CD4-positive, alpha-beta T cell treated with Interleukin-6 at 100 ng/mL for 8 hours (primary cell): Measurements from ENCODE around the gene DPH3.
"Not testable (repeated sequence)": the region's sequence is repeated elsewhere in the genome, so short reads cannot be mapped to it uniquely, and the experiment has no call there.

Experiments
- DNase-seq: peaks from one replicate; pipeline ENCODE4 v3.0.0-alpha.2; 2020; ENCODE audit warnings: mixed read lengths, low spot score

The DPH3 gene

GRCh38 chr3:16264708-16265454, at the start of gene DPH3, which contains the start of gene OXNAD1:
DPH3 (minus strand) TSS chr3:16264943; CDS start chr3:16264876, 67 bp downstream.
OXNAD1 (plus strand) TSS chr3:16265212; CDS start chr3:16270953, 5,741 bp downstream.
- DNase-seq, result peak; percentile 98

GRCh38 chr3:16313886-16314645, 49.3 kb upstream of the DPH3 start:
- no peak for DNase-seq

- peak; percentile 76 for DNase-seq
Measured at GRCh38 chr3:16311960-16312451, 47.3 kb upstream of the DPH3 start.

- not testable (repeated sequence) for DNase-seq
Measured at GRCh38 chr3:16310486-16310885, 45.7 kb upstream of the DPH3 start.

GRCh38 chr3:16309558-16309957, 44.8 kb upstream of the DPH3 start:
- DNase-seq, result peak; percentile 83

- DNase-seq, result no peak
Measured at GRCh38 chr3:16308727-16309126, 44.0 kb upstream of the DPH3 start.

- DNase-seq, result no peak
Measured at GRCh38 chr3:16307832-16308531, 43.2 kb upstream of the DPH3 start.

GRCh38 chr3:16305111-16305541, 40.4 kb upstream of the DPH3 start:
- DNase-seq, result peak; percentile 57

- DNase-seq, result no peak
Measured at GRCh38 chr3:16304061-16305010, 39.6 kb upstream of the DPH3 start.

- no peak for DNase-seq
Measured at GRCh38 chr3:16303037-16303575, 38.4 kb upstream of the DPH3 start.

GRCh38 chr3:16302082-16302631, 37.4 kb upstream of the DPH3 start:
- DNase-seq, result no peak

- DNase-seq, result peak; percentile 50
Measured at GRCh38 chr3:16301507-16301906, 36.8 kb upstream of the DPH3 start.

GRCh38 chr3:16300881-16301359, 36.2 kb upstream of the DPH3 start:
- peak; percentile 79 for DNase-seq

GRCh38 chr3:16300307-16300706, 35.6 kb upstream of the DPH3 start:
- DNase-seq, result peak; percentile 40

GRCh38 chr3:16299746-16300145, 35.0 kb upstream of the DPH3 start:
- no peak for DNase-seq

GRCh38 chr3:16298891-16299290, 34.1 kb upstream of the DPH3 start:
- no peak for DNase-seq

GRCh38 chr3:16297997-16298885, 33.5 kb upstream of the DPH3 start:
- no peak for DNase-seq

- no peak for DNase-seq
Measured at GRCh38 chr3:16295298-16295890, 30.7 kb upstream of the DPH3 start.

GRCh38 chr3:16294844-16295243, 30.1 kb upstream of the DPH3 start:
- no peak for DNase-seq
